ENCODE data around the gene TECPR1.

- TF ChIP-seq CTCF (IDR thresholded peaks at IDR 0.05; ENCODE audit: insufficient read depth, low read depth, low read length), result no peak
- no peak for TF ChIP-seq EZH2 (IDR thresholded peaks at IDR 0.05; ENCODE audit: insufficient read depth, low read length)
Measured at GRCh38 chr7:98178321-98178720, 73.7 kb downstream of the TECPR1 start.

All from astrocyte (in vitro differentiated cells and primary cell).